ENCODE results near the gene OAF.

OAF gene

DNA sequence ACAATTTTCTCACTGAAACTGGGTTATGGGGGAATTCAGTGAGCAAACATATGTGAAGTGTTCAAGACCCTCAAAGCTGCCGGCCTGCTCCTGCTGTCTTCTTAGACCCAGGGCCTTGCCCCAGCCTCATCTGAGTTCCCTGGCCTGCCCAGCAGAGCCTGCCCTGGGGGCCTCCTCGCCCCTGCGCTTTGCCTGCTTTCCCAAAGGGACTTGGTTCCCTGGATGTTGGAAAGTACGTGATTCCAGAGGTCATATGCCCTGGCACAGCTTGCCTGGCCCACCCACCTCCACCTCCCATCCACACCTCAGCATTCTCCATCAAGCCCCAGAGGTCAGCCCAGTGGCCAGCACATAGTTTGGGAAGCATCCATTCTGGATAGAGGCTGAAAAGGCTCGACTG, 15.4 kb downstream of the OAF start:
- TF ChIP-seq, protein P1, sequence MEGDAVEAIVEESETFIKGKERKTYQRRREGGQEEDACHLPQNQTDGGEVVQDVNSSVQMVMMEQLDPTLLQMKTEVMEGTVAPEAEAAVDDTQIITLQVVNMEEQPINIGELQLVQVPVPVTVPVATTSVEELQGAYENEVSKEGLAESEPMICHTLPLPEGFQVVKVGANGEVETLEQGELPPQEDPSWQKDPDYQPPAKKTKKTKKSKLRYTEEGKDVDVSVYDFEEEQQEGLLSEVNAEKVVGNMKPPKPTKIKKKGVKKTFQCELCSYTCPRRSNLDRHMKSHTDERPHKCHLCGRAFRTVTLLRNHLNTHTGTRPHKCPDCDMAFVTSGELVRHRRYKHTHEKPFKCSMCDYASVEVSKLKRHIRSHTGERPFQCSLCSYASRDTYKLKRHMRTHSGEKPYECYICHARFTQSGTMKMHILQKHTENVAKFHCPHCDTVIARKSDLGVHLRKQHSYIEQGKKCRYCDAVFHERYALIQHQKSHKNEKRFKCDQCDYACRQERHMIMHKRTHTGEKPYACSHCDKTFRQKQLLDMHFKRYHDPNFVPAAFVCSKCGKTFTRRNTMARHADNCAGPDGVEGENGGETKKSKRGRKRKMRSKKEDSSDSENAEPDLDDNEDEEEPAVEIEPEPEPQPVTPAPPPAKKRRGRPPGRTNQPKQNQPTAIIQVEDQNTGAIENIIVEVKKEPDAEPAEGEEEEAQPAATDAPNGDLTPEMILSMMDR (IDR thresholded peaks at IDR 0.05; ENCODE audit: low read depth, low read length) = no peak
- H3K4me3 ChIP-seq (ENCODE audit: low read depth, low read length) = no peak overlapping the region
- DNase-seq (ENCODE audit: low read depth, low spot score) = no peak
- in situ Hi-C loops (cut with HindIII; ENCODE audit: low sequenced_read_pairs) = no loop called here

DNA sequence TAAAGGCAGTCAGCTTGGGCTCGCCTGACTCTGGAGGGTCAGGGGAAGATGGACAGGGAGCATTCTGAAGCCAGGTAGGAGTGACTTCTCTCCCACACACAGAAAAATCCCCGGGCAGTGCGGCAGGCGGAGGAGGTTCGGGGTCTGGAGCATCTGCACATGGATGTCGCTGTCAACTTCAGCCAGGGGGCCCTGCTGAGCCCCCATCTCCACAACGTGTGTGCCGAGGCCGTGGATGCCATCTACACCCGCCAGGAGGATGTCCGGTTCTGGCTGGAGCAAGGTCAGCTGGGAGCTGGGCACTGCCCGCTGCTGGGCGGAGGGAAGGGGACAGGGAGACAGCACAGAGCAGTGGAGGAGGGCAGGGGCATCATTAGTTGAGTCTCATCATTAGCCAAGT, 15.9 kb downstream of the OAF start:
- TF ChIP-seq, protein P1 (IDR thresholded peaks at IDR 0.05; ENCODE audit: low read depth, low read length) = no peak
- in situ Hi-C loops (cut with HindIII; ENCODE audit: low sequenced_read_pairs) = no loop called here
- no peak for DNase-seq (ENCODE audit: low read depth, low spot score)
- H3K4me3 ChIP-seq (ENCODE audit: low read depth, low read length) = no peak overlapping the region

GRCh38 chr11:120227228-120227852, 16.5 kb downstream of the OAF start:
- H3K4me3 ChIP-seq (ENCODE audit: low read depth, low read length) = no peak overlapping the region
- DNase-seq (ENCODE audit: low read depth, low spot score) = no peak
- TF ChIP-seq, protein P1 (IDR thresholded peaks at IDR 0.05; ENCODE audit: low read depth, low read length) = no peak
- in situ Hi-C loops (cut with HindIII; ENCODE audit: low sequenced_read_pairs) = no loop called here

DNA sequence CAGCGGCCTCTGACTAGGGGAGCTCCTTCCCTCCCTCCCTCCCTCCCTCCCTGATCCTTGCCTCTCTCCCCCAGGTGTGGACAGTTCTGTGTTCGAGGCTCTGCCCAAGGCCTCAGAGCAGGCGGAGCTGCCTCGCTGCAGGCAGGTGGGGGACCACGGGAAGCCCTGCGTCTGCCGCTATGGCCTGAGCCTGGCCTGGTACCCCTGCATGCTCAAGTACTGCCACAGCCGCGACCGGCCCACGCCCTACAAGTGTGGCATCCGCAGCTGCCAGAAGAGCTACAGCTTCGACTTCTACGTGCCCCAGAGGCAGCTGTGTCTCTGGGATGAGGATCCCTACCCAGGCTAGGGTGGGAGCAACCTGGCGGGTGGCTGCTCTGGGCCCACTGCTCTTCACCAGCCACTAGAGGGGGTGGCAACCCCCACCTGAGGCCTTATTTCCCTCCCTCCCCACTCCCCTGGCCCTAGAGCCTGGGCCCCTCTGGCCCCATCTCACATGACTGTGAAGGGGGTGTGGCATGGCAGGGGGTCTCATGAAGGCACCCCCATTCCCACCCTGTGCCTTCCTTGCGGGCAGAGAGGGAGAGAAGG, 18.1 kb downstream of the OAF start:
- in situ Hi-C loops (cut with HindIII; ENCODE audit: low sequenced_read_pairs) = no loop called here
- no peak overlapping the region for H3K4me3 ChIP-seq (ENCODE audit: low read depth, low read length)
- no peak for DNase-seq (ENCODE audit: low read depth, low spot score)
- TF ChIP-seq, protein P1 (IDR thresholded peaks at IDR 0.05; ENCODE audit: low read depth, low read length) = peak; percentile 33

DNA sequence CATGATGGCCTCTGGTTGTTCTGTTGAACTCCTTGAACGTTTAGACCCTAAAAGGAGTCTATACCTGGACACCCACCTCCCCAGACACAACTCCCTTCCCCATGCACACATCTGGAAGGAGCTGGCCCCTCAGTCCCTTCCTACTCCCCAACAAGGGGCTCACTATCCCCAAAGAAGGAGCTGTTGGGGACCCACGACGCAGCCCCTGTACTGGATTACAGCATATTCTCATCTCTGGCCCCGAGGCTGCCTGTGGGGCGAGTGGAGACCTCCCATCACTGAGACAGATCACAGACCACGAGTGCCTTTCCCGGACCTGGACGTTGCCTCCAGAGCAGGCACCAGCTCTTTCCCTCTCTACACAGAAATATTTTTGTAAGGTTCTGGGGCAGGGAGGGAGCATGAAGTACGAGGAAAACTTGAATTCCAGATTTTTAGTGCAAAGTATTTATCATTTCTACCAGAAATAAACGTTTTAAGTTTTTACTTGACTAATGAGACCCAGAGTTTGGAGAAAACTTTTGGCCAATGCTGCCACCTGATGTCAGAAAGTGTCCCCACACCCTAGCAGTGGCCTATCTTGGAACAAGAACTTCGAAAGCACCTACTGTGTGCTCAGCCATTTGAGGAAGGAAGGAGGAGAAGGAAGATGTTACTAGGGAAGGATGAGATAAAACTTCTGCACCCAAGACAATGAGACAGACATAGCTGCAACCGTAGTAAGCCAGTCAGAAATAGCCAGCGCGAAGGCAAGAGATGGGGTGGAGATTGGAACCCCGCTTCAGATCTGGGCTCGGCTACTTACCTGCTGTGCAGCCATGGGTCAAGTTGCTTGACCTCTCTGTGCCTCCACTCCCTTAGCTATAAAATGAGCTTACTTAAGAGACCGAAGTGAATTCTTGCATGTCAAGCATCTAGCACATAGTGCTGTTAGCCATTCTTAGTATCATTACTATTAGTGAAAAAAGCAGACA, 18.9 kb downstream of the OAF start:
- DNase-seq (ENCODE audit: low read depth, low spot score) = peak; percentile 19
- H3K4me3 ChIP-seq (ENCODE audit: low read depth, low read length) = no peak overlapping the region
- in situ Hi-C loops (cut with HindIII; ENCODE audit: low sequenced_read_pairs) = no loop called here
- TF ChIP-seq, protein P1 (IDR thresholded peaks at IDR 0.05; ENCODE audit: low read depth, low read length) = peak; percentile 74

DNA sequence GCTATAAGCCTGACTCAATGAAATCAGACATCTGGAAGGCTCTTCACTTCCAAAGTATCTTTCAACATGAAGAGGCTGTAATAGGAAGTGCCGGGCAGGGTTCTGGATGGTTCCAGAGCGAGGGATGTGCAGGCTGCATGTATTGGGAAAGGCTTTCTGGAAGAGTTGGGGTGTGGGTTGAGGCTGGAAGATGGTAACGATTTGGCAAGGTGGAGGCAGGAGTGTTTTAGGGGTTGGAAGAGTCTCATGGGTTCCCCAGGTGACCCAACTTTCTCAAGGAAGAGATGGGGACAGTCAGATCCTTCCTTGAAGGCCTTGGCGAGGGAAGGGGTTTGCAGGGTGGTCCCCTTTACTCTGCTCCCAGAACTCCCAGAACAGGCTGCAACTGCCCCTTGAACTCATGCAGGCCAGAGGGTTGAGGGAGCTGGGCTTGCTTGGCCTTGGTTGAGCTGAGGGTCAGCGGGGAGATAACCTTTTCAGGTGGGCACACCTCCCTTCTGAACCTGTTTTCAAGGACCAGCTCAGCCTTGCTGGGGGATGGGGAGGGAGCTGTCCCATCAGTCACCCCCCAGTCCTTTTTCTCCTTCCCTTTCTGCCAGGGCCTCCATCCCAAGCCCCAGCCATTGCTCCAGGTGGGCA, 19.7 kb downstream of the OAF start:
- no peak overlapping the region for H3K4me3 ChIP-seq (ENCODE audit: low read depth, low read length)
- no peak for DNase-seq (ENCODE audit: low read depth, low spot score)
- TF ChIP-seq, protein P1 (IDR thresholded peaks at IDR 0.05; ENCODE audit: low read depth, low read length) = no peak
- in situ Hi-C loops (cut with HindIII; ENCODE audit: low sequenced_read_pairs) = no loop called here
